Aorta (tissue), 5 donors: ENCODE results near the gene FHIT. TPM values are rescaled to one million over a fixed set of nuclear protein-coding genes. Genes with fewer than 3 reads are reported as not detected.
"Not testable (repeated sequence)": the region's sequence is repeated elsewhere in the genome, so short reads cannot be mapped to it uniquely, and the experiment has no call there.

Source experiments
- ATAC-seq: fragments of 200-7000 bp; cut with Tn5 transposase; one replicate; pipeline ENCODE4 v1.9.1; 2022; ENCODE audit warnings: moderate library complexity; ENCODE audit not compliant: low FRiP score
- DNase-seq, 2 donors: peaks; one replicate each; pipeline ENCODE4 v3.0.0-alpha.2; 2020
- H3K27ac ChIP-seq, 2 donors: one replicate each; pipeline ENCODE4 v1.5.1; 2013; ENCODE audit warnings: low read length in 2 of 2, mild to moderate bottlenecking in 2 of 2, moderate library complexity in 2 of 2, control low read depth in 1 of 2, inconsistent platforms in 1 of 2, low read depth in 1 of 2
- H3K27me3 ChIP-seq, 2 donors: one replicate each; pipeline ENCODE4 v1.6.1; 2013; ENCODE audit warnings: control low read depth in 1 of 2, low read length in 1 of 2, mild to moderate bottlenecking in 1 of 2, moderate library complexity in 1 of 2; ENCODE audit not compliant: insufficient read depth in 2 of 2, control insufficient read depth in 1 of 2
- H3K36me3 ChIP-seq, 2 donors: one replicate each; pipeline ENCODE4 v1.6.1; 2013; ENCODE audit warnings: control low read depth in 1 of 2, low read length in 1 of 2, mild to moderate bottlenecking in 1 of 2; ENCODE audit not compliant: insufficient read depth in 2 of 2, control insufficient read depth in 1 of 2
- H3K4me1 ChIP-seq, 2 donors: one replicate each; pipeline ENCODE4 v1.6.1; 2013; ENCODE audit warnings: low read length in 2 of 2, control low read depth in 1 of 2, mild to moderate bottlenecking in 1 of 2, moderate library complexity in 1 of 2; ENCODE audit not compliant: insufficient read depth in 2 of 2, control insufficient read depth in 1 of 2
- H3K4me3 ChIP-seq, 2 donors: one replicate each; pipeline ENCODE4 v1.5.1; 2013; ENCODE audit warnings: low read length in 2 of 2, control low read depth in 1 of 2, mild to moderate bottlenecking in 1 of 2
- H3K9me3 ChIP-seq: one replicate; pipeline ENCODE4 v1.6.1; 2013; ENCODE audit warnings: mild to moderate bottlenecking, low read length; ENCODE audit not compliant: control insufficient read depth
- WGBS, 2 donors: extraction: QIAGEN DNeasy Blood & Tissue Kit; methylation state at CpG; one replicate each; pipeline ENCODE4 v1.1.7; 2013; 5-methylcytosine and 5-hydroxymethylcytosine counted together
- intact Hi-C, 2 donors: fragments of 100-400 bp; cut with DNase I; formaldehyde crosslinking; loops; one replicate each; pipeline versions ENCODE4 v1.14.2 to v1.15.0; 2022
- polyA plus RNA-seq, 2 donors: library from polyadenylated mRNA; stranded (reverse); fragments of 200-250 nt; gene quantifications; one replicate each; pipeline ENCODE4 v1.2.3, GENCODE V29; 2013
- total RNA-seq, 2 donors: library from RNA; stranded (reverse); fragmentation: NEBNext Ultra II Directional; extraction: Animal tissue kit (Norgen Biotek cat#: 25700); gene quantifications; one replicate each; pipeline ENCODE4 v1.2.1, GENCODE V29; 2021
- donor health status: healthy with polysubstance abuse.
- donor health status: Bipolar disorder and iron deficiency.
- donor health status: DM: no; HTN: no; CAD: no.
- donor health status: DM: no; HTN: no; CAD: no.
- donor health status: DM: yes; HTN: yes; CAD: no.

Gene FHIT
- total and polyA plus RNA-seq, 4 donors, result 1.1 to 9.2 (median 3.0) TPM

DNA sequence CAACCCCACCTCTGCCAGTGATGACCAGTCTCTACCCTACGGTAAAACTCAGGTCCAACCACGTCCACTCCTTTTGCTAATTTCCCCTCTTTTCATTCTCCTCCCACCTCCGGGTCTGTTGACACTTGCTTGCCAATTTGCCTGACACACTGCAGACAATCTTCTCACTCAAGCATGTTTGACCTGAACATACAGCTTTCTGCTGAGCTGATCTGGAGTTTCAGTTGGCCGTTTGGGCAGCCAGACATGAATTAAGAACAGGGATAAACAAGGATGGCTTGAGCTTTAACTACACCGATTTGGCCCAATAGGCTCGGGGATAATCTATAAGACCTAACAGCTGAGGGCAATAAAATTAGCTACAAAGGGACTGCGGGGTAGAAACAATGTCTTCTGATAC lies 1442.8 kb downstream of the FHIT start:
- Histone ChIP-seq H3K27me3 (no peaks in the 10 kb centered on the region), H3K4me1 (peaks cover 3 to 8% of the 10 kb centered on the region in 2 donors), H3K4me3 (no peak overlapping the region), H3K9me3 (peaks cover 1% of the 10 kb centered on the region), H3K27ac (no peak overlapping the region), H3K36me3 (no peaks in the 10 kb centered on the region)
- ATAC-seq (no peak), DNase-seq (no peak)
- 87 to 91% methylated on average over 7 of the region's 7 CpGs for WGBS, 2 donors
- intact Hi-C loops, result no loop called here

DNA sequence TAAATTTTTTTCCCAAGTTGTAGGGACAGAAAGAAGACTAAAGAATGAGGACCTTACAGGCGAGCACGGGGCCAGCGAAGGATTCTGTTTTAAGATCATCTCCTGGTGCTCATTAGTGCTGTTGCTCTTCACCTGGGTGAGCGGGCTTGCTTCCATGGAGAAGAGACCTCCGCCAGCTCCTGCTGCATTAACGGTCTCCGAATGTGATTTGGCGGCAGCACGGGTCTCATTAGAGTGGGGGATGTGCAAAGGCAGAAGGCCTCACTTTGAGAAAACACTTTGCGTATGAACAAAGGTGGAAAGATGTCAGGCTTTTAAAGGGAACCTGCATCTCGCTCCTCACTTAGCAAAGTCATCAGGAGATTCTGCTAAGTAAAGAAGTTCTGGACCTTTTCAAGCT lies 1448.0 kb downstream of the FHIT start:
- no peaks in the 10 kb centered on the region for H3K4me1 ChIP-seq
- intact Hi-C loops, result no loop called here
- WGBS, 2 donors, result 89 to 92% methylated on average over 11 of the region's 11 CpGs
- no peak overlapping the region for H3K4me3 ChIP-seq
- no peak for DNase-seq
- no peak for ATAC-seq
- H3K36me3 ChIP-seq, result no peaks in the 10 kb centered on the region
- H3K9me3 ChIP-seq, result peaks cover 1% of the 10 kb centered on the region
- H3K27ac ChIP-seq, result no peak overlapping the region
- H3K27me3 ChIP-seq, result no peaks in the 10 kb centered on the region

DNA sequence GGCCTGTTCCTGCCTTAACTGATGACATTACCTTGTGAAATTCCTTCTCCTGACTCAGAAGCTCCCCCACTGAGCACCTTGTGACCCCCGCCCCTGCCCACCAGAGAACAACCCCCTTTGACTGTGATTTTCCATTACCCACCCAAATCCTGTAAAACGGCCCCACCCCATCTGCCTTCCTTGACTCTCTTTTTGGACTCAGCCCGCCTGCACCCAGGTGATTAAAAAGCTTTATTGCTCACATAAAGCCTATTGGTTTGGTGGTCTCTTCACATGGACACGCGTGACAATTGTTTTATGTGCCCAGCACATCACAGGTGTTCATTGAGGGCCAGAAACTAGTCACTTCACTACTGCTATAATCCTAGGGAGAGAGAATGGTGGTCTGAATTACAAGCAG lies 1448.8 kb downstream of the FHIT start:
- H3K4me1 ChIP-seq, H3K9me3 ChIP-seq, intact Hi-C loops, DNase-seq, H3K4me3 ChIP-seq, ATAC-seq, H3K27me3 ChIP-seq, H3K36me3 ChIP-seq, H3K27ac ChIP-seq: not testable (repeated sequence)
- WGBS, 2 donors, result 94 to 97% methylated on average over 5 of the region's 5 CpGs

DNA sequence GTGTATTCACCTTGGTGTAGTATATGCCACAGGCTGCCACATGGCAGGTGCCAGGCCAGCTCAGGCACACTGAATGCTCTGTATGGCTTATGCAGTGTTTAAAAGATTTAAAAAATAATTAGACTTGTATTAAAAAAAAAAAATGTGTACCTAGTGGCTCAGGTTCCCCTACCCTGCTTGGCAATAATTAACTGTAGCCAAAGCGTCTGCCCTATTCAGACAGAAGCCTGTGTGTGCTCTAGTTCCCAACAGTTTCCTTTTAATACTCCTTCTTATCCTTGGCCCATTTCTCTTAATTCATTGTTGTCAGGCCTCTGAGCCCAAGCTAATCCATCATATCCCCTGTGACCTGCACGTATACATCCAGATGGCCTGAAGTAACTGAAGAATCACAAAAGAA lies 1449.2 kb downstream of the FHIT start:
- no peaks in the 10 kb centered on the region for H3K27me3 ChIP-seq
- no peak overlapping the region for H3K27ac ChIP-seq
- 89 to 93% methylated on average over 2 of the region's 2 CpGs for WGBS, 2 donors
- H3K4me1 ChIP-seq, result no peaks in the 10 kb centered on the region
- H3K4me3 ChIP-seq, result no peak overlapping the region
- DNase-seq (no peak), ATAC-seq (no peak)
- H3K9me3 ChIP-seq, result peaks cover 1% of the 10 kb centered on the region
- H3K36me3 ChIP-seq, result no peaks in the 10 kb centered on the region
- intact Hi-C loops, result no loop called here

DNA sequence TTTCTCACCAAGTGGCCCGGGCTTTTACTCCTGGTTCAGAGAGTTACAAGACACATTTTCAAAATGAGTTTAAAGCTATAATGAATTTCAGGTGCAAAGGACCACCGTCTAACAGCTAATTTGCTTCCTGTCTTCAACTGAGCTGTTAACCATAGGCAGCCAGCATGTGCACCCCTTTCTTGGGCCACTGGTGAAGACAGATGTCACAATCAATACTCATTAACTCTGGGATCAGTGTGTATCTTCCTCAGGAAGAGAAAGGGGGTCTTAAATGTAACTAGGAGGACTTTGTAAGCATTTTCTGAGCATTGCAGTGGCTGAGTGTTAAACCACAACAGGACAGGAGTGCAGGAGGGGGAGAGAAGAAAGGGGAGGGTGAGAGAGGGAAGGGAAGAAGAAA lies 1450.8 kb downstream of the FHIT start:
- H3K27me3 ChIP-seq, result no peaks in the 10 kb centered on the region
- 54 to 79% methylated on average over 2 of the region's 2 CpGs for WGBS, 2 donors
- H3K4me1 ChIP-seq, result no peaks in the 10 kb centered on the region
- DNase-seq (no peak), ATAC-seq (no peak)
- no peak overlapping the region for H3K27ac ChIP-seq
- H3K9me3 ChIP-seq, result peaks cover 1% of the 10 kb centered on the region
- H3K4me3 ChIP-seq, result no peak overlapping the region
- no peaks in the 10 kb centered on the region for H3K36me3 ChIP-seq
- intact Hi-C loops, result no loop called here

DNA sequence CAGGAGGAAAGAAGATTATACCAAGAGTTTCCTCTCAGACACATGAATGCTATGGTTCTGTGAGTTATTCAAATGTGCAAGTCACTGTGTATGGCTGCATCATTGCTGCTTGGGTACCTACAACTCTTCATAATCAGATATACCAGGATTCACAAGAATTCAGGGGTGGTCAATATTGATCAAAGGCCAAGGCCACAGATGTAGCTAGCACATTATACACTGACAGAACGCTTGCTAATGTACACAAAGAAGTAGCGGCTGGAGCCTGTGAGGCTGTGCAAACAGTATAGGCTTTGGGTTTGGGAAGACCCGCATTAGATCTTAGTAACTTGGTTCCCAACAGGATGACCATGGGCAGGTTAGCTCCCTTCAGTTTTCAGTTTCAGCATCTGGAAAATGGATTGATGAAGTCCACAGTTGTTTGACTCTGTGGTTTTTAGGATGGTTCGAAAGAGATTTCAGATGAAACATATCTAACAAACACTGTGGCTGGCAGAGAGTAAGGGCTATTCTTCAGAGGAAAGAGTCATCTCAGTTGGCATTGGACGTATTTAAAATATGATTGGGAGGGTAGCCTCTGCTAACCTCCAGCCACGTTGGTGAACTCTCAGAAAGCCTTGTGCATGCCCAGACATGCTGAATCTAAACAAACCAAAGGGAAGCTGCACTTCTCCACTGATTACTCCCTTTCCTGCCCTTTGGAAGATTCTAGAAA lies 1452.7 kb downstream of the FHIT start:
- no peaks in the 10 kb centered on the region for H3K36me3 ChIP-seq
- H3K4me1 ChIP-seq, result no peaks in the 10 kb centered on the region
- no peak for ATAC-seq
- no peak overlapping the region for H3K27ac ChIP-seq
- no peaks in the 10 kb centered on the region for H3K9me3 ChIP-seq
- WGBS, 2 donors, result 81 to 91% methylated on average over 6 of the region's 6 CpGs
- intact Hi-C loops, result no loop called here
- no peak for DNase-seq
- no peak overlapping the region for H3K4me3 ChIP-seq
- no peaks in the 10 kb centered on the region for H3K27me3 ChIP-seq

DNA sequence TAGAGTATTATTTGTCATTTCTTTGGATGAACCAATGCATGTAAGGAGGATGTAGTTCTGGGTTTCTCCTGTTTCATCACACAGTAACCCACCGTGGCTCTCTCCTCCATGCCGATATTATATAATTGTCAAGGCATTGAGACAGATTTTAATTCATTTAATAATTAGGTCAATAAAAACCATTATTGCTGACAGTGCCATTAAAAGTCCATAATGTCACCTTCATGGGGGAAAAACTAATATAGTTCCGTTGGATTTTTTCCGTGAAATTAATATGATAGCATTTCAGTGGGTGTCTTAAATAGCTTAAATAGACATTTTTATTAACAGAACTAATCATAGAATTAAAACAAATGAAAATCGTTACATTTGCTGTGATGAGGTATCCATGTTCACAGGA lies 1453.7 kb downstream of the FHIT start:
- intact Hi-C loops, result no loop called here
- Histone ChIP-seq H3K36me3 (no peaks in the 10 kb centered on the region), H3K27ac (no peak overlapping the region), H3K4me3 (no peak overlapping the region), H3K4me1 (no peaks in the 10 kb centered on the region), H3K27me3 (no peaks in the 10 kb centered on the region), H3K9me3 (no peaks in the 10 kb centered on the region)
- no peak for DNase-seq
- no peak for ATAC-seq
- WGBS, 2 donors, result 94 to 96% methylated on average over 5 of the region's 5 CpGs

DNA sequence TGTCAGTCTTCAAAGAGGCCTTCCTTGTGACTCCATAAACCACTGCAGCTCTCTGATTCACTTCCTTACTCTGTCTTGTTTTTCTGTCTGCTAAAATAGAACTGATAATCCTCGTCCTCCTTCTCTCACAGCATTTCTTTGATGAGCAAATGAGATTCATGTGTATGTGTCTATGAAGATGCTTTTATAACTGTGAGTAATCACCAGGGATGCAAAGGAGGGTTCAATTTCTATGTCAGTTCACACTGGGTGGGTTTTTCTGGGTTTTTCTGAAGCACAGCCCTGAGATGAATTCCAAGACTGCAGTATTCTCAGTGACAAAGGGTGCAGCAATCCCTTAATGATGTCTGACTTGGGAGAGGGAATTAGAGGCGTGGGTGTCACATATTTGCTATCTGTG lies 1454.8 kb downstream of the FHIT start:
- Histone ChIP-seq H3K27ac (no peak overlapping the region), H3K4me3 (no peak overlapping the region), H3K27me3 (no peaks in the 10 kb centered on the region), H3K4me1 (no peaks in the 10 kb centered on the region), H3K9me3 (no peaks in the 10 kb centered on the region), H3K36me3 (no peaks in the 10 kb centered on the region)
- WGBS, 2 donors, result 65 to 74% methylated on average over 2 of the region's 2 CpGs
- DNase-seq, result no peak
- intact Hi-C loops, result no loop called here
- ATAC-seq, result no peak

DNA sequence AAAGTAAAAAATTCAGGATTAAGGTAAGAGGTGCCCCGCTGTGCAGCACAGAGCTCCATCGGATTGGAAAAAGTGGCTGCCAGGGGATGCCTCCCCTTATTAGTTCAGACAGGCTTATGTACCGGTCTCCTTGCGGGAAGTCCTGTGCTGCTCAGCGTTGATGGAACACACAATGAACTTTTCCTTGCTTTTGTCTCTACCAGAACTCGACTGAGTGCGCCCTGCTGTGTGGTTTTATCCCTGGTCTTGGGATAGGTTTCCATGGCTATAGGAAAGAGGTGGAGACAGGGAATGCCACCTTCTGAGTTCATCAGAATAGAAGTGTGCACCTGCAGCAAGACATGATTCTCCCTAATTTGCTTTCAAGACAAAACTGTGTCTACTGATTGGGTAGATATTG lies 1455.5 kb downstream of the FHIT start:
- Histone ChIP-seq H3K27me3 (no peaks in the 10 kb centered on the region), H3K4me3 (no peak overlapping the region), H3K4me1 (no peaks in the 10 kb centered on the region), H3K36me3 (no peaks in the 10 kb centered on the region), H3K9me3 (no peaks in the 10 kb centered on the region), H3K27ac (no peak overlapping the region)
- ATAC-seq (no peak), DNase-seq (no peak)
- 97% methylated on average over 7 of the region's 7 CpGs for WGBS, 2 donors
- intact Hi-C loops, result no loop called here
